WTC11 (cell line): ENCODE results near the gene SURF2. TPM values are rescaled to one million over a fixed set of nuclear protein-coding genes. Genes with fewer than 3 reads are reported as not detected.
"Not testable (repeated sequence)": the region's sequence is repeated elsewhere in the genome, so short reads cannot be mapped to it uniquely, and the experiment has no call there.

ENCODE experiments used
- ATAC-seq: fragments of 200-7000 bp; cut with Tn5 transposase; 2 replicates; pipeline ENCODE4 v1.10.0; 2021; ENCODE audit warnings: mild to moderate bottlenecking, moderate library complexity
- CTCF ChIA-PET: fragments of 300-600 bp; sonication (Branson Sonifier 250); formaldehyde crosslinking; loops from one replicate; lab custom pipeline; 2021; ENCODE audit warnings: antibody characterized with exemption; lab: Charles Lee
- POLR2A ChIA-PET: fragments of 350-600 bp; sonication (Branson Sonifier 250); formaldehyde crosslinking; loops from one replicate; lab custom pipeline; 2021; ENCODE audit warnings: antibody characterized with exemption; lab: Charles Lee
- DNase-seq: peaks from one replicate; pipeline ENCODE4 v3.0.0; 2021; ENCODE audit warnings: low spot score
- H3K27ac Mint-ChIP-seq: 2 replicates; pipeline ENCODE4 v1.8.0; 2021; ENCODE audit warnings: mixed read lengths
- H3K27me3 Mint-ChIP-seq: 2 replicates; pipeline ENCODE4 v1.8.0; 2021; ENCODE audit warnings: low read depth, mild to moderate bottlenecking, moderate library complexity, mixed read lengths
- H3K36me3 Mint-ChIP-seq: 2 replicates; pipeline ENCODE4 v1.8.0; 2021; ENCODE audit warnings: mixed read lengths
- H3K4me1 Mint-ChIP-seq: 2 replicates; pipeline ENCODE4 v1.8.0; 2022; ENCODE audit warnings: mixed read lengths
- H3K4me3 Mint-ChIP-seq: 2 replicates; pipeline ENCODE4 v1.8.0; 2021; ENCODE audit warnings: mild to moderate bottlenecking, moderate library complexity, mixed read lengths
- H3K9me3 Mint-ChIP-seq: 2 replicates; pipeline ENCODE4 v1.8.0; 2021; ENCODE audit warnings: mixed read lengths
- ARID4B ChIP-seq: sonication (generic); formaldehyde crosslinking; IDR thresholded peaks from 2 replicates; pipeline ENCODE4 v1.8.0; 2023; ENCODE audit warnings: missing genetic modification reagents, mild to moderate bottlenecking, borderline replicate concordance
- E2F4 ChIP-seq: sonication (generic); formaldehyde crosslinking; IDR thresholded peaks from 2 replicates; pipeline ENCODE4 v1.8.1; 2022; ENCODE audit warnings: low read depth, mild to moderate bottlenecking, moderate library complexity, missing genetic modification reagents, borderline replicate concordance
- EMX1 ChIP-seq: fragments of 250-450 bp; sonication (Bioruptor Pico); IDR thresholded peaks from 2 replicates; pipeline ENCODE4 v1.8.0; 2021; ENCODE audit warnings: mild to moderate bottlenecking
- ETV6 ChIP-seq: sonication (generic); formaldehyde crosslinking; IDR thresholded peaks from 2 replicates; pipeline ENCODE4 v1.8.1; 2022; ENCODE audit warnings: mild to moderate bottlenecking, missing genetic modification reagents
- IRF1 ChIP-seq: sonication (generic); formaldehyde crosslinking; IDR thresholded peaks from 2 replicates; pipeline ENCODE4 v1.8.0; 2023; ENCODE audit warnings: missing genetic modification reagents
- KAT7 ChIP-seq: sonication (generic); formaldehyde crosslinking; IDR thresholded peaks from 2 replicates; pipeline ENCODE4 v1.8.1; 2023; ENCODE audit warnings: missing genetic modification reagents, mild to moderate bottlenecking, borderline replicate concordance
- OVOL2 ChIP-seq: fragments of 250-450 bp; sonication (Bioruptor Pico); IDR thresholded peaks from 2 replicates; pipeline ENCODE4 v1.9.0; 2021; ENCODE audit warnings: mild to moderate bottlenecking, borderline replicate concordance
- RELA ChIP-seq: sonication (generic); formaldehyde crosslinking; IDR thresholded peaks from 2 replicates; pipeline ENCODE4 v1.8.1; 2022; ENCODE audit warnings: missing genetic modification reagents, mild to moderate bottlenecking, borderline replicate concordance
- SOX15 ChIP-seq: fragments of 250-450 bp; sonication (Bioruptor Pico); IDR thresholded peaks from 2 replicates; pipeline ENCODE4 v1.9.0; 2021; ENCODE audit warnings: mild to moderate bottlenecking
- ZBTB21 ChIP-seq: sonication (generic); formaldehyde crosslinking; IDR thresholded peaks from 2 replicates; pipeline ENCODE4 v1.8.1; 2023; ENCODE audit warnings: mild to moderate bottlenecking, missing genetic modification reagents, borderline replicate concordance
- ZNF121 ChIP-seq: sonication (generic); formaldehyde crosslinking; IDR thresholded peaks from 2 replicates; pipeline ENCODE4 v1.8.0; 2023; ENCODE audit warnings: missing genetic modification reagents
- ZNF512 ChIP-seq: sonication (generic); formaldehyde crosslinking; IDR thresholded peaks from 2 replicates; pipeline ENCODE4 v1.8.1; 2022; ENCODE audit warnings: missing genetic modification reagents, borderline replicate concordance
- ZSCAN18 ChIP-seq: fragments of 250-450 bp; sonication (Bioruptor Pico); IDR thresholded peaks from 2 replicates; pipeline ENCODE4 v2.1.2; 2022; ENCODE audit warnings: mild to moderate bottlenecking, moderate library complexity
- total RNA-seq: library from RNA; stranded (reverse); gene quantifications from 3 replicates; pipeline ENCODE4 v1.2.3, GENCODE V29; 2021

Gene SURF2
- total RNA-seq, 1 experiment from 2014 or later: 33.3 TPM

GRCh38 chr9:133315997-133316396, 40.4 kb upstream of the SURF2 start (continued):
- TF ChIP-seq ARID4B (CRISPR knock-in tag): no peak
- no peak for TF ChIP-seq ETV6 (CRISPR knock-in tag)
- TF ChIP-seq ZNF121: no peak
- no peak for TF ChIP-seq OVOL2 (CRISPR knock-in tag)
- TF ChIP-seq KAT7 (CRISPR knock-in tag): no peak
- no peak for TF ChIP-seq ZSCAN18 (CRISPR knock-in tag)
- TF ChIP-seq EMX1 (CRISPR knock-in tag): no peak
- no peak for TF ChIP-seq IRF1
- no peak for TF ChIP-seq ZNF512 (CRISPR knock-in tag)
- TF ChIP-seq SOX15: no peak

- H3K36me3 Mint-ChIP-seq, H3K4me3 Mint-ChIP-seq, ATAC-seq, H3K27me3 Mint-ChIP-seq, H3K9me3 Mint-ChIP-seq, H3K4me1 Mint-ChIP-seq, POLR2A ChIA-PET, CTCF ChIA-PET, H3K27ac Mint-ChIP-seq, DNase-seq: not testable (repeated sequence)
Observed at GRCh38 chr9:133317551-133317950, 38.8 kb upstream of the SURF2 start.

- Mint-ChIP-seq H3K9me3 (peaks cover 26% of the 10 kb centered on the region), H3K4me1 (no peaks in the 10 kb centered on the region), H3K27me3 (peaks cover 18% of the 10 kb centered on the region), H3K27ac (no peak overlapping the region), H3K4me3 (no peak overlapping the region), H3K36me3 (peaks cover 12% of the 10 kb centered on the region; the same call in 1 of the 2 replicates)
- ChIA-PET CTCF (interaction anchor here (0.6 to 2.2 kb wide), 11 partner anchors 9 to 171 kb away, joined by 3 to 46 read pairs (median 4); partner anchors contain the start of gene ABO), POLR2A (no interaction called here)
- peak; percentile 93 for ATAC-seq
- TF ChIP-seq E2F4 (CRISPR knock-in tag): no peak
- TF ChIP-seq ZBTB21 (CRISPR knock-in tag): no peak
- TF ChIP-seq RELA: no peak
- DNase-seq: peak; percentile 35
Observed at GRCh38 chr9:133320421-133320881, 35.9 kb upstream of the SURF2 start.
